Measurements from ENCODE around the gene GTF2F2.

The GTF2F2 gene

DNA sequence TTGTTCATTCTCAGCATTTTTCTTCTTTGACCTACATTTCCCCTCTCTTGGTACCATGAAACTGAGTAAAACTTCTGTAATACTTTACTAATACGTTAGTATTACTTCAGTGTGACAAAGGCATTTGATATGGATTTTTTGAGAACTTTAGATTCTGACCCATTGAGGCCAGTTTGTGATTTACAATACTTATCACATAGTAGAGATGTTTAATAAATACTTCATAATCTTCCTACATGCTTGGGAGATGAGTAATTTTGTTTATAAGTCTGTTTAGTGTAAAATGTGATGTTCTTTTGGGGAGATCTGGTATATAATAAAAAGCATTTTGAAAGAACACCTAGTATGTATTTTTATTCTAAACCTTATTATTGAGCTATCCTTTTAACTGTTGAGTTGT lies 29.7 kb downstream of the GTF2F2 start:
- in situ Hi-C loops (cut with MboI; ENCODE audit: low pct_unique_long_range_greater_than_20kb, low sequenced_read_pairs, unreplicated experiment): no loop called here
- DNase-seq (ENCODE audit: low spot score): no peak

DNA sequence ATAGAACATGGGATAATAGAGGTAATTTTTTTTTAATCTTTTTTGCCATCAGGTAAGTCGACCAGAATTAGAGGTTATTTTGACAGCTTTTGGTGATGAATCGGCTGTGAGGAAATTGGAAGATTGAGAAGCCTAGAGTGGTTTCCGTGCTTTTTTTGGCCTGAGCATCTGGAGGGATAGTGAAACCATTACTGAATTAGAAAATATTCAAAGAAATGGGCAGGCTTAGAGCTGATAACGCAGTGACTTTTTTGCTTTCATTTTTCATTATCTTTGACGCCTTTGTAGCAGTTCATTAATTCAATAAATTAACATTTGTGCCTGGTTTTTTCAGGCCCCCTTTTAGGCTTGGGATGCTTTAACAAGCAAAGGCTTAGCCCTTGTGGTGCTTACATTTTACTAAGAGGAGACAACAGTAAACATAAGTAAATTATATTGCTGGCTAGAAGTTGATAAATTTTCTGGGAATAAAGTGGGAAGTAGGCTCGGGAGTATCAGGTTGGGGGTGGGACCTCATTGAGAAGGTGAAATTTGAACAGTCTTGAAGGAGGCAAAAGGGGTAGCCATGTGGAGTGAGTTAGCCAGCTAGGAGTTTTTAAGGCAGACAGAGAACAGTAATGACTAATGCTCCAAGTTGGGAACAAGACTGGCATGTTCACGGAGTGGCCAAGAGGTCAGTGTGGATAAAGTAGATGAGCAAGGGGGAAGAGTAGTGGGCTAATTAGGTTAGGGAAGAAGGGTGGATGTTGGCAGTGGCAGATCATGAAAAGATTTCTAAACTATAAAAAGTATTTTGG lies 36.5 kb downstream of the GTF2F2 start:
- TF ChIP-seq, protein P1, sequence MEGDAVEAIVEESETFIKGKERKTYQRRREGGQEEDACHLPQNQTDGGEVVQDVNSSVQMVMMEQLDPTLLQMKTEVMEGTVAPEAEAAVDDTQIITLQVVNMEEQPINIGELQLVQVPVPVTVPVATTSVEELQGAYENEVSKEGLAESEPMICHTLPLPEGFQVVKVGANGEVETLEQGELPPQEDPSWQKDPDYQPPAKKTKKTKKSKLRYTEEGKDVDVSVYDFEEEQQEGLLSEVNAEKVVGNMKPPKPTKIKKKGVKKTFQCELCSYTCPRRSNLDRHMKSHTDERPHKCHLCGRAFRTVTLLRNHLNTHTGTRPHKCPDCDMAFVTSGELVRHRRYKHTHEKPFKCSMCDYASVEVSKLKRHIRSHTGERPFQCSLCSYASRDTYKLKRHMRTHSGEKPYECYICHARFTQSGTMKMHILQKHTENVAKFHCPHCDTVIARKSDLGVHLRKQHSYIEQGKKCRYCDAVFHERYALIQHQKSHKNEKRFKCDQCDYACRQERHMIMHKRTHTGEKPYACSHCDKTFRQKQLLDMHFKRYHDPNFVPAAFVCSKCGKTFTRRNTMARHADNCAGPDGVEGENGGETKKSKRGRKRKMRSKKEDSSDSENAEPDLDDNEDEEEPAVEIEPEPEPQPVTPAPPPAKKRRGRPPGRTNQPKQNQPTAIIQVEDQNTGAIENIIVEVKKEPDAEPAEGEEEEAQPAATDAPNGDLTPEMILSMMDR (IDR thresholded peaks at IDR 0.05; ENCODE audit: extremely low read depth, insufficient read depth, missing control alignments): no peak
- in situ Hi-C loops (cut with MboI; ENCODE audit: low pct_unique_long_range_greater_than_20kb, low sequenced_read_pairs, unreplicated experiment): no loop called here
- DNase-seq (ENCODE audit: low spot score): no peak

More for the DNA sequence above, 29.7 kb downstream of the GTF2F2 start:
- TF ChIP-seq, protein P1 (IDR thresholded peaks at IDR 0.05; ENCODE audit: extremely low read depth, insufficient read depth, missing control alignments): no peak

DNA sequence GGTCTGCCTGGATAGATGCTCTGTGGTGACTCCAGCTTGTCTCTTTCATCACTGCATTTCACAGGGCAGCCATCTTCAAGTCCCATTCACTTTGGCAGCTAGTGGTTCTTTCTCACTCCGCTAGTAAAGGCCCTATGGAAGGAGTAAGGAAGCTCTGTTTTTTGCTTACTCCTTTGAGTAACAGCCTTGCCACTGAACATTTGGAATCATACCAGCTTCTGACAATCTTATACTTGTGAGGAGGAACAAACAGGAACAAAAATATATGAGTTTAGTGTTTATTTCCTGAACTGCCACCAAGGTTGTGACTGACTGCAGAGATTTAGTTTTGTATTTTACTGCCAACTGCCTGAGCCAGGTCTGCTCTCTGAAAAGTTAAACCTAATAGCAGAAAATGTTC lies 41.9 kb downstream of the GTF2F2 start:
- no peak for DNase-seq (ENCODE audit: low spot score)
- TF ChIP-seq, protein P1 (IDR thresholded peaks at IDR 0.05; ENCODE audit: extremely low read depth, insufficient read depth, missing control alignments): no peak
- in situ Hi-C loops (cut with MboI; ENCODE audit: low pct_unique_long_range_greater_than_20kb, low sequenced_read_pairs, unreplicated experiment): no loop called here

DNA sequence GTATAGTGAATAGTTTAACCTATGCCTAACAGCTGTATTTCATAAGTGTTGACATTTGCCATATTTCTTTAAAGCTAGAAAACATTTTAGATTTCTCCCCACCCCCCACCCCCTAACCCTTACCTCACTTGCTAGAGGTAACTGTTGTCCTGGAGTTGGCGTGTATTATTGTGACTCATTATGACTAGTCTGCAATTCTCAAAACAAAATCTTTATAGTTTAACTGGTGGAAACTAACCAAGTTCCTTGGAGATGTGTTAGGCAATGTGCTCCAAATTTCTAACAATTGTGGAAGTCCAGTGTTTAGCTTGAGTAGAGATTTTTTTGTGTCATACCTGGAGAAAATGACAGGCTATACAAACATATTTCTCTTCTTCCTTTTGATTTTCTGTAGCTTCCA lies 42.5 kb downstream of the GTF2F2 start:
- TF ChIP-seq, protein P1 (IDR thresholded peaks at IDR 0.05; ENCODE audit: extremely low read depth, insufficient read depth, missing control alignments): no peak
- no peak for DNase-seq (ENCODE audit: low spot score)
- in situ Hi-C loops (cut with MboI; ENCODE audit: low pct_unique_long_range_greater_than_20kb, low sequenced_read_pairs, unreplicated experiment): no loop called here

DNA sequence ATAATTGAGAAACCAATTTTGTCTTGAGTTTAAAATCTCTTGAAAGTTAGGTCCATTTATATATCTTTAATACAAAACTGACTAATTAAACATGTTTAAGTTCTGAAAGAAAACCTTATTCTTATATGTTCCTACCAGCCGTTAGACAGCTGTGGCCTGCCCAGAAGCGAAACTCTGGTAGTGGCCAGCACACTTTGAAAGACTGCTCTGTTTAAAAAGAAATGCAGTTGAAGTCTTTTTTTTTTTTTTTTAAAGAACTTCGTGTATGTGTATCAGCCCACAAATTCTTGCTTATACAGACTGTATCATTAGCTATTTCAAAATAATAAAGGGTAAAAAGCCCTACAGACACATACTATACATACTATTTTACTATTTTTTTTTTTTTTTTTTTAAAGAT lies 46.5 kb downstream of the GTF2F2 start:
- TF ChIP-seq, protein P1 (IDR thresholded peaks at IDR 0.05; ENCODE audit: extremely low read depth, insufficient read depth, missing control alignments): no peak
- DNase-seq (ENCODE audit: low spot score): no peak
- in situ Hi-C loops (cut with MboI; ENCODE audit: low pct_unique_long_range_greater_than_20kb, low sequenced_read_pairs, unreplicated experiment): no loop called here

DNA sequence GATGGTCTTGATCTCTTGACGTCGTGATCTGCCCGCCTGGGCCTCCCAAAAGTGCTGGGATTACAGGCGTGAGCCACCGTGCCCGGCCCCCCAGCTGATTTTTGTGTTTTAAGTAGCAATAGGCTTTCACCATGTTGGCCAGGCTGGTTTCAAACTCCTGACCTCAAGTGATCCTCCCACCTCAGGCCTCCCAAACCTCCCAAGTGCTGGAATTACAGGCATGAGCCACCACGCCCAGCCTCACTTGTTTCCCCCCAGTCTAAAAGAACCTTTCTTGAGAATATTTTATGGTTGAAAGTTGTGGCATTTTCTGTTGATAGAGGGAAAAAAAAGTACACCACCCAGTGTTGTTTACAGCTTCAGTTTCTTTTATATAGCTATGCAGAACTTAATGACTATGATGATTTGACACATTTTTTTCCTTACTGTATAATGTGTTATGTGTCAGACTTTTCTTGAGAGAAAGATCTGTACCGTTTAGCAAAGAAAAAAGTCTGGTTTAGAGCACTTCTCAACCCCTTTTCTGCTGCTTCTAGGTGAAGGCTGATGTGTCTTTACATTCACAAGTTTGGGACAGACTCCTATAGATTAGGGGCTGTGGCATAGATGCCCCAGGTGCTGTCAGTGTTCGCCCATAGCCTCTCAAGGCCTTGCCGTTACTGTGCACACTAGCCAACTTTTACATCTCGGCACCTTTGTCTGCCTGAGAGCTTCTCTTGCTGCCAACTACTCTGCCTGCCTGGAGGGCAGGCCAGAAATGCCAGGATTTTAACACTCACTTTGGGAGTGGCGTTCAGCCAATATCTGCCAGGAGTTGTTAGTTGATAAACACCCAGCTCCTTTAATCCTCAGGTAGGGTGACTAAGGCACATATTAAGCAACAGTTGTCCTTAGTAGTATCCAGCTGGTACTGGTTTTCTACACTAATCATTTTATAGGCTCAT lies 47.6 kb downstream of the GTF2F2 start:
- TF ChIP-seq, protein P1 (IDR thresholded peaks at IDR 0.05; ENCODE audit: extremely low read depth, insufficient read depth, missing control alignments): no peak
- in situ Hi-C loops (cut with MboI; ENCODE audit: low pct_unique_long_range_greater_than_20kb, low sequenced_read_pairs, unreplicated experiment): no loop called here
- DNase-seq (ENCODE audit: low spot score): no peak

All from GM13977 (cell line).